Spleen (tissue), 7 donors: ENCODE measurements around the gene GABBR2.

Experiments
- POLR2A ChIP-seq, 3 donors: fragments of 450-650 bp; IDR thresholded peaks; one replicate each; pipeline ENCODE4 v1.5.1; 2017; ENCODE audit warnings: antibody characterized with exemption in 3 of 3, mild to moderate bottlenecking in 1 of 3
- TF ChIP-seq, protein P1 (sequence below), 11 experiments: fragments of 200-600 bp in 7 of 11; fragments of 450-650 bp in 4 of 11; sonication (generic) in 4 of 11; IDR thresholded peaks in 8 of 11; conservative IDR thresholded peaks in 3 of 11; 1 replicate in 7 of 11; 2 replicates in 4 of 11; pipeline versions ENCODE4 v1.4.0 to v1.8.0; 2016 to 2021; ENCODE audit warnings: antibody characterized with exemption in 11 of 11, inconsistent platforms in 4 of 11, mild to moderate bottlenecking in 1 of 11
- donor health status: DM: no; HTN: no; CAD: no; lungs with moderate emphysema.
- donor health status: DM: no; HTN: no; CAD: no.
- donor health status: DM: no; HTN: no; CAD: no.

DNA sequence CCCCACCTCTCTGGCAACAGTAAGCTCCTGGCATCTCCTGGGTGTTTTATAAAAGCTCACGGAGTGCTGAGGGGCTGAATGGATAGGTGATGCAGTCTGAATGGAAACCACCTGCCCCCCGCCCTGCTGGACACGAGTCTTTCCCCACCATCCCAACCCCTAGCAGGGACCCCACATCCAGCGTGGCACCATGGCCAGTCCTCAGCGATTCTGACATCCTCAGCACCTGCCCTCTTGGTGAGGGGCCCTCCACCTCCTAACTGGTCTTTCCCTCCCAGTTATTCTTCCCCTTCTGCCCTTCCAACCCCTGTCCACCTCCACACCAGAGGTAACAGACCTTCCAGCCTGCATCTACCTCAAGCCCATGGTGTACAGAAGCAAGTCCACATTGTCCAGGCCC is 38.7 kb upstream of the GABBR2 start:
- TF ChIP-seq POLR2A (IDR thresholded peaks at IDR 0.05): no peak
- TF ChIP-seq, protein P1, sequence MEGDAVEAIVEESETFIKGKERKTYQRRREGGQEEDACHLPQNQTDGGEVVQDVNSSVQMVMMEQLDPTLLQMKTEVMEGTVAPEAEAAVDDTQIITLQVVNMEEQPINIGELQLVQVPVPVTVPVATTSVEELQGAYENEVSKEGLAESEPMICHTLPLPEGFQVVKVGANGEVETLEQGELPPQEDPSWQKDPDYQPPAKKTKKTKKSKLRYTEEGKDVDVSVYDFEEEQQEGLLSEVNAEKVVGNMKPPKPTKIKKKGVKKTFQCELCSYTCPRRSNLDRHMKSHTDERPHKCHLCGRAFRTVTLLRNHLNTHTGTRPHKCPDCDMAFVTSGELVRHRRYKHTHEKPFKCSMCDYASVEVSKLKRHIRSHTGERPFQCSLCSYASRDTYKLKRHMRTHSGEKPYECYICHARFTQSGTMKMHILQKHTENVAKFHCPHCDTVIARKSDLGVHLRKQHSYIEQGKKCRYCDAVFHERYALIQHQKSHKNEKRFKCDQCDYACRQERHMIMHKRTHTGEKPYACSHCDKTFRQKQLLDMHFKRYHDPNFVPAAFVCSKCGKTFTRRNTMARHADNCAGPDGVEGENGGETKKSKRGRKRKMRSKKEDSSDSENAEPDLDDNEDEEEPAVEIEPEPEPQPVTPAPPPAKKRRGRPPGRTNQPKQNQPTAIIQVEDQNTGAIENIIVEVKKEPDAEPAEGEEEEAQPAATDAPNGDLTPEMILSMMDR (IDR thresholded peaks at IDR 0.05 in 8 of 11, conservative IDR thresholded peaks at IDR 0.05 in 3 of 11): no peak
